NCI-H2081 treated with DMSO at 0.1 percent for 48 hours (cell line): ENCODE data around the gene PLN.

Experiments
- DNase-seq: peaks from one replicate; lab custom pipeline; 2025; lab: John Stamatoyannopoulos, UW

The PLN gene

GRCh38 chr6:118580585-118581419 lies 32.7 kb downstream of the PLN start:
- peak; percentile 9 for DNase-seq

- DNase-seq, result no peak
These were observed 33.4 kb downstream of the PLN start for GRCh38 chr6:118581489-118581959.

- DNase-seq, result no peak
These were observed 36.8 kb downstream of the PLN start for GRCh38 chr6:118584911-118585310.

GRCh38 chr6:118586746-118587485 lies 38.8 kb downstream of the PLN start:
- DNase-seq, result no peak

- no peak for DNase-seq
These were observed 40.5 kb downstream of the PLN start for GRCh38 chr6:118588626-118589025.

- no peak for DNase-seq
These were observed 41.1 kb downstream of the PLN start for GRCh38 chr6:118589186-118589585.

GRCh38 chr6:118589649-118590365 lies 41.7 kb downstream of the PLN start:
- no peak for DNase-seq

- no peak for DNase-seq
These were observed 43.8 kb downstream of the PLN start for GRCh38 chr6:118591897-118592296.

GRCh38 chr6:118594877-118595276 lies 46.8 kb downstream of the PLN start:
- no peak for DNase-seq

GRCh38 chr6:118596774-118597320 lies 48.8 kb downstream of the PLN start:
- DNase-seq, result no peak

GRCh38 chr6:118597636-118598035 lies 49.5 kb downstream of the PLN start:
- DNase-seq, result no peak

- DNase-seq, result no peak
These were observed 50.2 kb downstream of the PLN start for GRCh38 chr6:118598324-118598723.

- DNase-seq, result no peak
These were observed 54.2 kb downstream of the PLN start for GRCh38 chr6:118602300-118602699.

GRCh38 chr6:118603372-118603771 lies 55.3 kb downstream of the PLN start:
- no peak for DNase-seq

- no peak for DNase-seq
These were observed 58.2 kb downstream of the PLN start for GRCh38 chr6:118606268-118606667.

- no peak for DNase-seq
These were observed 58.8 kb downstream of the PLN start for GRCh38 chr6:118606858-118607257.
